Measurements from ENCODE around the gene SHROOM3.

GRCh38 chr4:76443376-76443775, 8.3 kb downstream of the SHROOM3 start:
- TF ChIP-seq CBX5 (CRISPR knock-in tag; IDR thresholded peaks at IDR 0.05; ENCODE audit: borderline replicate concordance) (no peak), IRF1 (CRISPR knock-in tag; IDR thresholded peaks at IDR 0.05; ENCODE audit: low read depth) (no peak), ZNF710 (CRISPR knock-in tag; IDR thresholded peaks at IDR 0.05; ENCODE audit: borderline replicate concordance) (no peak), FOXM1 (CRISPR knock-in tag; IDR thresholded peaks at IDR 0.05) (no peak), CHD4 (IDR thresholded peaks at IDR 0.05; ENCODE audit: borderline replicate concordance, low read length) (no peak), MAZ (IDR thresholded peaks at IDR 0.05; ENCODE audit: borderline replicate concordance, low read depth, low read length) (no peak), MAZ (CRISPR knock-in tag; IDR thresholded peaks at IDR 0.05; ENCODE audit: low read depth) (no peak)

Data from HepG2 (cell line).